Endodermal cell (in vitro differentiated cells): ENCODE data around the gene GARIN5A. TPM values are rescaled to one million over a fixed set of nuclear protein-coding genes. Genes with fewer than 3 reads are reported as not detected.
"Not testable (repeated sequence)": the region's sequence is repeated elsewhere in the genome, so short reads cannot be mapped to it uniquely, and the experiment has no call there.

Experiments
- DNase-seq: peaks from one replicate; pipeline ENCODE4 v3.0.0-alpha.2; 2017
- H3K27ac ChIP-seq: 2 replicates; pipeline ENCODE4 v1.5.1; 2013; ENCODE audit warnings: mild to moderate bottlenecking, low read depth, low read length, moderate library complexity
- H3K27me3 ChIP-seq: 2 replicates; pipeline ENCODE4 v1.6.1; 2013; ENCODE audit warnings: mild to moderate bottlenecking, low read length, moderate library complexity; ENCODE audit not compliant: insufficient read depth, control insufficient read depth, poor library complexity, severe bottlenecking
- H3K36me3 ChIP-seq: 2 replicates; pipeline ENCODE4 v1.7.0; 2013; ENCODE audit warnings: mild to moderate bottlenecking, low read length, moderate library complexity; ENCODE audit not compliant: control insufficient read depth, insufficient read depth
- H3K4me1 ChIP-seq: one replicate; pipeline ENCODE4 v1.7.0; 2013; ENCODE audit warnings: low read length; ENCODE audit not compliant: control insufficient read depth, insufficient read depth
- H3K4me3 ChIP-seq: 2 replicates; pipeline ENCODE4 v1.5.1; 2013; ENCODE audit warnings: mild to moderate bottlenecking, low read length, moderate library complexity
- H3K9ac ChIP-seq: 2 replicates; pipeline ENCODE4 v1.6.1; 2013; ENCODE audit warnings: mild to moderate bottlenecking, low read length, moderate library complexity; ENCODE audit not compliant: poor library complexity, severe bottlenecking; ENCODE audit errors: extremely low read depth
- H3K9me3 ChIP-seq: 2 replicates; pipeline ENCODE4 v1.6.1; 2013; ENCODE audit warnings: mild to moderate bottlenecking, low read length, moderate library complexity; ENCODE audit not compliant: control insufficient read depth
- H3K27ac Mint-ChIP-seq: 2 replicates; pipeline ENCODE4 v1.8.0; 2020; ENCODE audit warnings: mixed read lengths
- H3K27me3 Mint-ChIP-seq: 2 replicates; pipeline ENCODE4 v1.8.0; 2021; ENCODE audit warnings: mild to moderate bottlenecking, mixed read lengths; ENCODE audit not compliant: insufficient read depth
- H3K36me3 Mint-ChIP-seq: 2 replicates; pipeline ENCODE4 v1.8.0; 2020; ENCODE audit warnings: low read depth, mixed read lengths
- H3K4me1 Mint-ChIP-seq: 2 replicates; pipeline ENCODE4 v1.8.0; 2020; ENCODE audit warnings: mixed read lengths
- H3K4me3 Mint-ChIP-seq: 2 replicates; pipeline ENCODE4 v1.8.0; 2020; ENCODE audit warnings: mild to moderate bottlenecking, moderate library complexity, mixed read lengths
- H3K9me3 Mint-ChIP-seq: 2 replicates; pipeline ENCODE4 v1.8.0; 2020; ENCODE audit warnings: mild to moderate bottlenecking, mixed read lengths
- CTCF ChIP-seq: fragments of 200-600 bp; sonication (generic); conservative IDR thresholded peaks from 2 replicates; pipeline ENCODE4 v1.5.0; 2021; ENCODE audit warnings: antibody characterized with exemption, mild to moderate bottlenecking
- WGBS, 2 experiments: methylation state at CpG; one replicate each; pipeline versions ENCODE4 v1.1.5 to v1.1.7; 2013; ENCODE audit warnings: missing lambda C conversion rate in 2 of 2, mixed read lengths in 1 of 2; ENCODE audit not compliant: insufficient coverage in 1 of 2, insufficient read length in 1 of 2; 5-methylcytosine and 5-hydroxymethylcytosine counted together
- total RNA-seq, 2 donors: library from RNA; stranded (reverse); fragmentation: NEBNext Ultra II Directional in 1 of 2; extraction: Animal tissue kit (Norgen Biotek cat#: 25700) in 1 of 2; gene quantifications; 2 replicates in 1 of 2; 3 replicates in 1 of 2; pipeline ENCODE4 v1.2.1, GENCODE V29; 2021

The GARIN5A gene
- total RNA-seq, 2 donors from 2014 or later = 8.3 to 9.5 TPM

- DNase-seq = no peak
- Histone ChIP-seq H3K36me3 (no peaks in the 10 kb centered on the region), H3K4me1 (no peaks in the 10 kb centered on the region), H3K27me3 (no peaks in the 10 kb centered on the region), H3K27ac (no peak overlapping the region), H3K9me3 (no peaks in the 10 kb centered on the region), H3K4me3 (no peak overlapping the region), H3K9ac (no peak overlapping the region)
- peaks cover 4% of the 10 kb centered on the region for H3K9me3 Mint-ChIP-seq
- H3K27me3 Mint-ChIP-seq = peaks cover 2% of the 10 kb centered on the region
- H3K27ac Mint-ChIP-seq = no peak overlapping the region
- H3K4me3 Mint-ChIP-seq = no peak overlapping the region
- H3K36me3 Mint-ChIP-seq = no peaks in the 10 kb centered on the region
- H3K4me1 Mint-ChIP-seq = no peaks in the 10 kb centered on the region
- 92 to 100% methylated on average over 5 to 9 of the region's 10 CpGs for WGBS, 2 experiments
- no peak for TF ChIP-seq CTCF
Observed at GRCh38 chr19:50447750-50448149, 28.9 kb downstream of the GARIN5A start.

GRCh38 chr19:50447053-50447452 lies 29.6 kb downstream of the GARIN5A start:
- H3K9me3 ChIP-seq = no peaks in the 10 kb centered on the region
- peaks cover 2% of the 10 kb centered on the region for H3K27me3 Mint-ChIP-seq
- H3K4me3 Mint-ChIP-seq = no peak overlapping the region
- H3K27ac ChIP-seq = no peak overlapping the region
- H3K36me3 Mint-ChIP-seq = no peaks in the 10 kb centered on the region
- H3K4me3 ChIP-seq = no peak overlapping the region
- TF ChIP-seq CTCF = no peak
- H3K4me1 Mint-ChIP-seq = no peaks in the 10 kb centered on the region
- H3K27me3 ChIP-seq = no peaks in the 10 kb centered on the region
- DNase-seq = no peak
- peaks cover 4% of the 10 kb centered on the region for H3K9me3 Mint-ChIP-seq
- H3K36me3 ChIP-seq = no peaks in the 10 kb centered on the region
- H3K27ac Mint-ChIP-seq = no peak overlapping the region
- no peak overlapping the region for H3K9ac ChIP-seq
- no peaks in the 10 kb centered on the region for H3K4me1 ChIP-seq
- WGBS, 2 experiments = 91 to 100% methylated on average over 3 to 5 of the region's 5 CpGs

GRCh38 chr19:50444059-50444458 lies 32.6 kb downstream of the GARIN5A start:
- Mint-ChIP-seq H3K4me3 (no peak overlapping the region), H3K9me3 (peaks cover 4% of the 10 kb centered on the region), H3K36me3 (no peaks in the 10 kb centered on the region), H3K27ac (no peak overlapping the region), H3K27me3 (peaks cover 9% of the 10 kb centered on the region), H3K4me1 (no peaks in the 10 kb centered on the region)
- Histone ChIP-seq H3K9ac (no peak overlapping the region), H3K4me3 (no peak overlapping the region), H3K27me3 (no peaks in the 10 kb centered on the region), H3K27ac (no peak overlapping the region), H3K4me1 (no peaks in the 10 kb centered on the region), H3K9me3 (no peaks in the 10 kb centered on the region), H3K36me3 (no peaks in the 10 kb centered on the region)
- WGBS, 2 experiments = 50 to 56% methylated on average over 1 of the region's 1 CpG
- no peak for TF ChIP-seq CTCF
- no peak for DNase-seq

GRCh38 chr19:50439130-50439529 lies 37.5 kb downstream of the GARIN5A start:
- H3K27me3 ChIP-seq, H3K4me1 ChIP-seq, H3K36me3 Mint-ChIP-seq, H3K4me3 Mint-ChIP-seq, H3K9me3 ChIP-seq, H3K4me3 ChIP-seq, H3K4me1 Mint-ChIP-seq, H3K27ac Mint-ChIP-seq, H3K27ac ChIP-seq, H3K9me3 Mint-ChIP-seq, H3K36me3 ChIP-seq, DNase-seq, H3K9ac ChIP-seq: not testable (repeated sequence)
- peaks cover 35% of the 10 kb centered on the region for H3K27me3 Mint-ChIP-seq
- 80 to 97% methylated on average over 1 to 2 of the region's 2 CpGs for WGBS, 2 experiments
